ENCODE results near the gene SH3BGRL2. TPM values are rescaled to one million over a fixed set of nuclear protein-coding genes. Genes with fewer than 3 reads are reported as not detected.
"Not testable (repeated sequence)": the region's sequence is repeated elsewhere in the genome, so short reads cannot be mapped to it uniquely, and the experiment has no call there.

SH3BGRL2 gene
- total and polyA plus RNA-seq, 2 donors (not counting 1 experiment from before 2014, with no cell fraction given) = 0.01 TPM; not detected in 1

- CTCF ChIA-PET = no interaction called here
- H2AFZ ChIP-seq (ENCODE audit: insufficient read depth, low read depth, low read length, poor library complexity, severe bottlenecking) = no peak overlapping the region
- no peak overlapping the region for H3K27ac ChIP-seq (ENCODE audit: low read length in 2 of 2)
- intact Hi-C loops (cut with micrococcal nuclease) = no loop called here
- 88% methylated on average over 4 of the region's 8 CpGs for WGBS (ENCODE audit: insufficient coverage)
- ATAC-seq (ENCODE audit: low read depth) (no peak), DNase-seq (no peak)
- H3K4me3 Mint-ChIP-seq = no peak overlapping the region
- no peaks in the 10 kb centered on the region for H3K4me1 Mint-ChIP-seq
- no peak for TF ChIP-seq EZH2 (IDR thresholded peaks at IDR 0.05; ENCODE audit: borderline replicate concordance, insufficient read depth, low read depth, low read length, poor library complexity, severe bottlenecking)
- TF ChIP-seq, protein P1, sequence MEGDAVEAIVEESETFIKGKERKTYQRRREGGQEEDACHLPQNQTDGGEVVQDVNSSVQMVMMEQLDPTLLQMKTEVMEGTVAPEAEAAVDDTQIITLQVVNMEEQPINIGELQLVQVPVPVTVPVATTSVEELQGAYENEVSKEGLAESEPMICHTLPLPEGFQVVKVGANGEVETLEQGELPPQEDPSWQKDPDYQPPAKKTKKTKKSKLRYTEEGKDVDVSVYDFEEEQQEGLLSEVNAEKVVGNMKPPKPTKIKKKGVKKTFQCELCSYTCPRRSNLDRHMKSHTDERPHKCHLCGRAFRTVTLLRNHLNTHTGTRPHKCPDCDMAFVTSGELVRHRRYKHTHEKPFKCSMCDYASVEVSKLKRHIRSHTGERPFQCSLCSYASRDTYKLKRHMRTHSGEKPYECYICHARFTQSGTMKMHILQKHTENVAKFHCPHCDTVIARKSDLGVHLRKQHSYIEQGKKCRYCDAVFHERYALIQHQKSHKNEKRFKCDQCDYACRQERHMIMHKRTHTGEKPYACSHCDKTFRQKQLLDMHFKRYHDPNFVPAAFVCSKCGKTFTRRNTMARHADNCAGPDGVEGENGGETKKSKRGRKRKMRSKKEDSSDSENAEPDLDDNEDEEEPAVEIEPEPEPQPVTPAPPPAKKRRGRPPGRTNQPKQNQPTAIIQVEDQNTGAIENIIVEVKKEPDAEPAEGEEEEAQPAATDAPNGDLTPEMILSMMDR (IDR thresholded peaks at IDR 0.05) = no peak
- no peak overlapping the region for H3K27ac Mint-ChIP-seq
- no peak overlapping the region for H3K4me3 ChIP-seq (ENCODE audit: control extremely low read depth in 1 of 5, extremely low read depth in 1 of 5, insufficient read depth in 1 of 5, low read depth in 2 of 5, low read length in 4 of 5)
- H3K9me3 Mint-ChIP-seq (ENCODE audit: insufficient read depth) = no peaks in the 10 kb centered on the region
- H4K20me1 ChIP-seq (ENCODE audit: control insufficient read depth, insufficient read depth, low read length, poor library complexity, severe bottlenecking) = no peaks in the 10 kb centered on the region
- peaks cover 6% of the 10 kb centered on the region for H3K27me3 Mint-ChIP-seq
- no peaks in the 10 kb centered on the region for H3K27me3 ChIP-seq (replicated peaks in 1 of 4; ENCODE audit: control extremely low read depth in 1 of 4, control insufficient read depth in 3 of 4, insufficient read depth in 4 of 4, low read length in 3 of 4)
- H3K9ac ChIP-seq (ENCODE audit: low read length) = no peak overlapping the region
- H3K79me2 ChIP-seq (ENCODE audit: control insufficient read depth, insufficient read depth, low read length) = no peaks in the 10 kb centered on the region
- H3K4me1 ChIP-seq (ENCODE audit: control insufficient read depth in 2 of 2, insufficient read depth in 2 of 2, low read length in 2 of 2) = no peaks in the 10 kb centered on the region
- no peaks in the 10 kb centered on the region for H3K36me3 ChIP-seq (replicated peaks in 1 of 2; ENCODE audit: control extremely low read depth in 1 of 2, control insufficient read depth in 1 of 2, extremely low read depth in 1 of 2, insufficient read depth in 2 of 2, low read length in 1 of 2)
- H3K9me3 ChIP-seq (ENCODE audit: control extremely low read depth in 1 of 3, control insufficient read depth in 2 of 3, insufficient read depth in 1 of 3, low read length in 2 of 3) = no peaks in the 10 kb centered on the region
- no peak overlapping the region for H3K4me2 ChIP-seq (replicated peaks; ENCODE audit: low read depth, low read length, poor library complexity, severe bottlenecking)
- POLR2A ChIA-PET = no interaction called here
Observed at GRCh38 chr6:79676785-79677736, 45.9 kb downstream of the SH3BGRL2 start.

DNA sequence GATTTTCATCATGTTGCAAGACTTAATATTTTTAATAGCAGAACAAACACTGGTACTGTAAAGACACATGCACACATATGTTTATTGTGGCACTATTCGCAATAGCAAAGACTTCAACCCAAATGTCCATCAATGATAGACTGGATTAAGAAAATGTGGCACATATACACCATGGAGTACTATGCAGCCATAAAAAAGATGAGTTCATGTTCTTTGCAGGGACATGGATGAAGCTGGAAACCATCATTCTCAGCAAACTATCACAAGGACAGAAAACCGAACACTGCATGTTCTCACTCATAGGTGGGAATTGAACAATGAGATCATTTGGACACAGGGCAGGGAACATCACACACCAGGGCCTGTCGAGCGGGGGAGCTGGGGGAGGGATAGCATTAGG, 51.6 kb downstream of the SH3BGRL2 start:
- H3K9me3 Mint-ChIP-seq (ENCODE audit: insufficient read depth); DNase-seq; H3K4me1 ChIP-seq (ENCODE audit: control insufficient read depth in 2 of 2, insufficient read depth in 2 of 2, low read length in 2 of 2); POLR2A ChIA-PET; H3K4me3 ChIP-seq (ENCODE audit: control extremely low read depth in 1 of 5, extremely low read depth in 1 of 5, insufficient read depth in 1 of 5, low read depth in 2 of 5, low read length in 4 of 5); H3K4me1 Mint-ChIP-seq; H3K27me3 ChIP-seq (replicated peaks in 1 of 4; ENCODE audit: control extremely low read depth in 1 of 4, control insufficient read depth in 3 of 4, insufficient read depth in 4 of 4, low read length in 3 of 4); ATAC-seq (ENCODE audit: low read depth); H3K27ac Mint-ChIP-seq; CTCF ChIA-PET; intact Hi-C loops (cut with micrococcal nuclease); H3K36me3 ChIP-seq (replicated peaks in 1 of 2; ENCODE audit: control extremely low read depth in 1 of 2, control insufficient read depth in 1 of 2, extremely low read depth in 1 of 2, insufficient read depth in 2 of 2, low read length in 1 of 2); H3K4me2 ChIP-seq (replicated peaks; ENCODE audit: low read depth, low read length, poor library complexity, severe bottlenecking); H3K27ac ChIP-seq (ENCODE audit: low read length in 2 of 2); H3K79me2 ChIP-seq (ENCODE audit: control insufficient read depth, insufficient read depth, low read length); H3K4me3 Mint-ChIP-seq; H2AFZ ChIP-seq (ENCODE audit: insufficient read depth, low read depth, low read length, poor library complexity, severe bottlenecking); H3K9me3 ChIP-seq (ENCODE audit: control extremely low read depth in 1 of 3, control insufficient read depth in 2 of 3, insufficient read depth in 1 of 3, low read length in 2 of 3); H3K9ac ChIP-seq (ENCODE audit: low read length); H4K20me1 ChIP-seq (ENCODE audit: control insufficient read depth, insufficient read depth, low read length, poor library complexity, severe bottlenecking): not testable (repeated sequence)
- WGBS (ENCODE audit: insufficient coverage) = no CpG with 5 or more reads among the region's 4 CpGs
- peaks cover 12% of the 10 kb centered on the region for H3K27me3 Mint-ChIP-seq

Measured in B cell (primary cell).